H1 (cell line): ENCODE measurements around the gene AKR1C3.
"Not testable (repeated sequence)": the region's sequence is repeated elsewhere in the genome, so short reads cannot be mapped to it uniquely, and the experiment has no call there.

ENCODE experiments used
- ASH2L ChIP-seq: fragments of 200-600, 300-600 bp; sonication (generic); IDR thresholded peaks from one replicate; pipeline ENCODE4 v1.7.1; 2017; ENCODE audit warnings: low read length
- ATF3 ChIP-seq: IDR thresholded peaks from 2 replicates; pipeline ENCODE4 v1.6.1; 2011; ENCODE audit warnings: low read depth, mild to moderate bottlenecking, low read length; ENCODE audit not compliant: insufficient read depth
- CTCF ChIP-seq, 3 experiments: IDR thresholded peaks; 1 replicate in 2 of 3; 2 replicates in 1 of 3; pipeline versions ENCODE4 v1.5.1 to v1.6.1; 2011; ENCODE audit warnings: low read length in 3 of 3, mild to moderate bottlenecking in 3 of 3, inconsistent platforms in 2 of 3, low read depth in 1 of 3, moderate library complexity in 1 of 3; ENCODE audit not compliant: insufficient read depth in 1 of 3; ENCODE audit errors: control extremely low read depth in 1 of 3
- POLR2AphosphoS5 ChIP-seq: IDR thresholded peaks from 2 replicates; pipeline ENCODE4 v1.6.1; 2011; ENCODE audit warnings: low read depth, low read length

GRCh38 chr10:5060791-5061190 lies 33.4 kb upstream of the AKR1C3 start:
- TF ChIP-seq POLR2AphosphoS5; CTCF (IDR thresholded peaks at IDR 0.05; ENCODE audit: control extremely low read depth in 1 of 3, insufficient read depth in 1 of 3, low read depth in 1 of 3, low read length in 3 of 3); ATF3; ASH2L: not testable (repeated sequence)
